ENCODE results near the gene CELA1. TPM values are rescaled to one million over a fixed set of nuclear protein-coding genes. Genes with fewer than 3 reads are reported as not detected.

The CELA1 gene
- total RNA-seq, 1 experiment from 2014 or later = not detected

DNA sequence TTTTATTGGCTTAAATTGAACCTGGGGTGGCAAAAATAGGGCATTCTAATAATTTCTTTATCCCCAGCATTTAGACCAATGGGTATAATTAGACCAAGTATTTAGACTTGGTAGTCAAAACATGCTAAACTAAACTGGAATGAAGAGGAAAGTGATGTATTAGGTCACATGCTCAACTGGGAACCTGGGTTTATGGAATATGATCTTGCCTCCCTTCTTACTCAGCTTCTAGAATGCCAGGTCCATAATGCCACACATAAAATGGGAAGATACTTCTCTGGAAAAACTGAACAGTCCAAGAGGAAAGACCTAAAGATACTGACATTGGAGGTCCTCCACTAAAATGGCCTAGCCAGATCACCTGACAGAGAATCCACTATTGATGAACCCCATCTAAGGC is 16.3 kb downstream of the CELA1 start:
- Histone ChIP-seq H3K23me2 (ENCODE audit: insufficient read length, low read depth, low read length, poor library complexity, severe bottlenecking) (no peaks in the 10 kb centered on the region), H3T11ph (ENCODE audit: low read length) (no peak overlapping the region), H3K79me2 (ENCODE audit: insufficient read depth, low read length) (no peaks in the 10 kb centered on the region), H3K56ac (ENCODE audit: insufficient read length, low read depth, low read length) (no peak overlapping the region), H2BK12ac (ENCODE audit: insufficient read length, low read depth, low read length) (no peak overlapping the region), H2BK120ac (ENCODE audit: low read depth, low read length, poor library complexity, severe bottlenecking) (no peak overlapping the region), H3K9me3 (ENCODE audit: control insufficient read depth, low read depth, low read length) (no peaks in the 10 kb centered on the region), H3K79me1 (ENCODE audit: insufficient read depth, low read depth, low read length, poor library complexity, severe bottlenecking) (no peaks in the 10 kb centered on the region), H4K91ac (ENCODE audit: insufficient read length, low read depth, low read length) (no peak overlapping the region), H3K18ac (ENCODE audit: insufficient read length, low read depth, low read length) (no peak overlapping the region), H4K8ac (replicated peaks; ENCODE audit: insufficient read length, low read depth, low read length) (no peak overlapping the region), H3K23ac (ENCODE audit: insufficient read length, low read depth, low read length) (no peak overlapping the region), H3K27me3 (ENCODE audit: insufficient read depth, low read length) (no peaks in the 10 kb centered on the region), H2BK15ac (ENCODE audit: low read depth, low read length) (no peak overlapping the region), H2BK20ac (ENCODE audit: low read depth, low read length, poor library complexity, severe bottlenecking) (no peak overlapping the region), H3K27ac (ENCODE audit: insufficient read length, low read depth, low read length) (no peak overlapping the region), H3K4ac (ENCODE audit: low read depth, low read length) (no peak overlapping the region), H3K4me1 (ENCODE audit: insufficient read depth, low read length) (no peaks in the 10 kb centered on the region), H4K5ac (ENCODE audit: insufficient read length, low read depth, low read length) (no peak overlapping the region), H2AK5ac (ENCODE audit: insufficient read length, low read length) (no peak overlapping the region), H3K4me2 (ENCODE audit: insufficient read depth, insufficient read length, low read length) (no peak overlapping the region), H3K9ac (ENCODE audit: extremely low read depth, insufficient read length, low read length) (no peak overlapping the region), H3K14ac (ENCODE audit: insufficient read depth, low read length) (no peak overlapping the region), H4K20me1 (ENCODE audit: control insufficient read depth, insufficient read depth, insufficient read length) (no peaks in the 10 kb centered on the region), H2BK5ac (ENCODE audit: insufficient read length, low read length) (no peak overlapping the region), H2AFZ (ENCODE audit: low read length) (no peak overlapping the region)
- TF ChIP-seq, protein P1, sequence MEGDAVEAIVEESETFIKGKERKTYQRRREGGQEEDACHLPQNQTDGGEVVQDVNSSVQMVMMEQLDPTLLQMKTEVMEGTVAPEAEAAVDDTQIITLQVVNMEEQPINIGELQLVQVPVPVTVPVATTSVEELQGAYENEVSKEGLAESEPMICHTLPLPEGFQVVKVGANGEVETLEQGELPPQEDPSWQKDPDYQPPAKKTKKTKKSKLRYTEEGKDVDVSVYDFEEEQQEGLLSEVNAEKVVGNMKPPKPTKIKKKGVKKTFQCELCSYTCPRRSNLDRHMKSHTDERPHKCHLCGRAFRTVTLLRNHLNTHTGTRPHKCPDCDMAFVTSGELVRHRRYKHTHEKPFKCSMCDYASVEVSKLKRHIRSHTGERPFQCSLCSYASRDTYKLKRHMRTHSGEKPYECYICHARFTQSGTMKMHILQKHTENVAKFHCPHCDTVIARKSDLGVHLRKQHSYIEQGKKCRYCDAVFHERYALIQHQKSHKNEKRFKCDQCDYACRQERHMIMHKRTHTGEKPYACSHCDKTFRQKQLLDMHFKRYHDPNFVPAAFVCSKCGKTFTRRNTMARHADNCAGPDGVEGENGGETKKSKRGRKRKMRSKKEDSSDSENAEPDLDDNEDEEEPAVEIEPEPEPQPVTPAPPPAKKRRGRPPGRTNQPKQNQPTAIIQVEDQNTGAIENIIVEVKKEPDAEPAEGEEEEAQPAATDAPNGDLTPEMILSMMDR (conservative IDR thresholded peaks at IDR 0.05) = no peak
- Mint-ChIP-seq H3K9me3 (no peaks in the 10 kb centered on the region), H3K4me3 (no peak overlapping the region), H3K36me3 (ENCODE audit: insufficient read depth in 1 of 3, low read depth in 3 of 3) (no peaks in the 10 kb centered on the region), H3K27ac (no peak overlapping the region), H3K27me3 (ENCODE audit: low read depth) (no peaks in the 10 kb centered on the region; the same call in none of the 2 replicates), H3K4me1 (peaks cover 10 to 11% of the 10 kb centered on the region in 2 experiments)
- DNase-seq = no peak

All from H9 (cell line).